ENCODE measurements around the gene CTNNA1. TPM values are rescaled to one million over a fixed set of nuclear protein-coding genes. Genes with fewer than 3 reads are reported as not detected.

Gene CTNNA1
- total RNA-seq, 1 experiment from 2014 or later: 734 TPM

DNA sequence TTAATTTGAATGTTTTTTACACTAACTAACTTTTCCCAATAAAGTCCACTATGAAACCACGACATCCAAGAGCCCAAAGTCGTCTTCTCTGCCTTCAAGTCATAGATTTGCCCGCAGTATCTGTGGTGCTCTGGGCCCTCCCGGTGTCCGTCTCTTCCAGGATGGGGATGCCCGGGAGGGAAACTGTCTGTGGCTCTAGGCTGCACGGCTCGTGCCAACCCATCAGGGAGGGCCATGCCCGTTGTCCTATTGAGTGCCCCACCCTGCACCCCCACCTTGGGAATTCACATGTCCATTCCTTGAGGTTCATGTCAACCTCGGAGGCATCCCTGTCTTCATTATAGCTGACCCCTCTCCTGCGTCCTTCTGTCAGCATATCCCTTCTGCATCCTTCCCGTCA is 181.7 kb downstream of the CTNNA1 start:
- H3K27me3 Mint-ChIP-seq (ENCODE audit: unreplicated experiment): no peaks in the 10 kb centered on the region
- CTCF ChIA-PET: no interaction called here
- peak overlapping the region; percentile 37 for H3K27ac Mint-ChIP-seq (ENCODE audit: unreplicated experiment)
- H3K36me3 Mint-ChIP-seq (ENCODE audit: insufficient read depth, unreplicated experiment): peaks cover 82% of the 10 kb centered on the region
- H3K9me3 Mint-ChIP-seq (ENCODE audit: low read depth, unreplicated experiment): no peaks in the 10 kb centered on the region
- TF ChIP-seq, protein P1, sequence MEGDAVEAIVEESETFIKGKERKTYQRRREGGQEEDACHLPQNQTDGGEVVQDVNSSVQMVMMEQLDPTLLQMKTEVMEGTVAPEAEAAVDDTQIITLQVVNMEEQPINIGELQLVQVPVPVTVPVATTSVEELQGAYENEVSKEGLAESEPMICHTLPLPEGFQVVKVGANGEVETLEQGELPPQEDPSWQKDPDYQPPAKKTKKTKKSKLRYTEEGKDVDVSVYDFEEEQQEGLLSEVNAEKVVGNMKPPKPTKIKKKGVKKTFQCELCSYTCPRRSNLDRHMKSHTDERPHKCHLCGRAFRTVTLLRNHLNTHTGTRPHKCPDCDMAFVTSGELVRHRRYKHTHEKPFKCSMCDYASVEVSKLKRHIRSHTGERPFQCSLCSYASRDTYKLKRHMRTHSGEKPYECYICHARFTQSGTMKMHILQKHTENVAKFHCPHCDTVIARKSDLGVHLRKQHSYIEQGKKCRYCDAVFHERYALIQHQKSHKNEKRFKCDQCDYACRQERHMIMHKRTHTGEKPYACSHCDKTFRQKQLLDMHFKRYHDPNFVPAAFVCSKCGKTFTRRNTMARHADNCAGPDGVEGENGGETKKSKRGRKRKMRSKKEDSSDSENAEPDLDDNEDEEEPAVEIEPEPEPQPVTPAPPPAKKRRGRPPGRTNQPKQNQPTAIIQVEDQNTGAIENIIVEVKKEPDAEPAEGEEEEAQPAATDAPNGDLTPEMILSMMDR (IDR thresholded peaks at IDR 0.05; ENCODE audit: unreplicated experiment): no peak
- no peak for DNase-seq
- no peak overlapping the region for H3K4me3 Mint-ChIP-seq (ENCODE audit: low read depth, unreplicated experiment)
- intact Hi-C loops (cut with micrococcal nuclease; ENCODE audit: unreplicated experiment): no loop called here
- BruUV-seq (replicated peaks): no TSS peak
- H3K4me1 Mint-ChIP-seq (ENCODE audit: low read depth, unreplicated experiment): no peaks in the 10 kb centered on the region

DNA sequence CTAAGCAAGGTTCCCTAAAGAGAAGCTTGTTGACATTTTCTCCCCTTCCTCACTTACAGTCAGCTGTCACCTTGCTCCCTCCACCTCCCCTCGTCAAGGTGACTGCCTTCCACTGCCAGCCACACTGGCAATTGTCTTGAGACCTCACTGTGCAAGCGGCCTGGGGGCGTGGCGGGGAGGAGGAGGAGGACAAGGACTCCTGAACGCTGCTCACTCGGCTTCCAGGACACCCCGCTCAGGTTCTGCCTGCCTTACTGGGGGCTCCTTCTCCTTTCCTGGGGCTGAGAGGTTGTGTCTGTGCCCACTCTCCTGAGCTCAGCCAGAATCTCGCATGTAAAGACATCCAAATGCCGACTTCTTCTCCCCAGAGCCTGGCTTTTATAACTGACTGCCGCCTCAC is 182.2 kb downstream of the CTNNA1 start:
- Mint-ChIP-seq H3K27ac (ENCODE audit: unreplicated experiment) (peak overlapping the region; percentile 37), H3K27me3 (ENCODE audit: unreplicated experiment) (no peaks in the 10 kb centered on the region), H3K9me3 (ENCODE audit: low read depth, unreplicated experiment) (no peaks in the 10 kb centered on the region), H3K4me1 (ENCODE audit: low read depth, unreplicated experiment) (no peaks in the 10 kb centered on the region), H3K36me3 (ENCODE audit: insufficient read depth, unreplicated experiment) (peaks cover 77% of the 10 kb centered on the region), H3K4me3 (ENCODE audit: low read depth, unreplicated experiment) (no peak overlapping the region)
- intact Hi-C loops (cut with micrococcal nuclease; ENCODE audit: unreplicated experiment): no loop called here
- TF ChIP-seq, protein P1 (IDR thresholded peaks at IDR 0.05; ENCODE audit: unreplicated experiment): no peak
- DNase-seq: no peak
- BruUV-seq (replicated peaks): no TSS peak
- CTCF ChIA-PET: no interaction called here

DNA sequence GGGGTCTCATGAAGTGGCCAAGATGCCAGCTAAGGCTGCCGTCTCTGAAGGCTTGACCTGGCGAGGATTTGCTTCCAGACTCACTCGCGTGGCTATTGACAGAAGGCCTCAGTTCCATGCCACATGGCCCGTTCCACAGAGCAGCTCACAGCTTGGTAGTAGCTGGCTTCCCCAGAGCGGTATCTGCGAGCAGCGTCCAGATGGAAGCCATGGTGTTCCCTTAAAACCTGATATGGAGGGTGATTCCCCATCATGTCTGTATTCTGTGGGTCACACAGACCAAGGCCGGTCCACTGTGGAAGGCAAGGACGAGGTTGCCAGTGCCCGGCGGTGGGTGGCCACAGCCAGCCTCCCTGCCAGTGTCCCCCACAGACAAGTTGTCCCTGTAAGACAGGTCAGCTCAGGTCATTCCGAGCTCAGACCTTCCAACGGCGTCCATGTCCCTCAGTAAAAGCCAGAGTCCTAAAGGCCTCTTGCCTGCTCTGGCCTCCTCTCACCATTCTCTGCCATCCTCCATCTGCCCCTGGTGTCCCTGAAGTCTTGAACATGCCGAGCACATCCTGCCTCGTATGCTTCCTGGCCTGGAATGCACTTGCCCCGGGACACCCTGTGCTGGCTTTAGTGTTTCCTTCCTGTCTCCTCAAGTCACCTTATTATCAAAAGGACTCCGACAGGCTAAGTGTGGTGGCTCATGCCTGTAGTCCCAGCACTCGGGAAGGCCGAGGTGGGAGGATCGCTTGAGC is 183.2 kb downstream of the CTNNA1 start:
- peaks cover 74% of the 10 kb centered on the region for H3K36me3 Mint-ChIP-seq (ENCODE audit: insufficient read depth, unreplicated experiment)
- TF ChIP-seq, protein P1 (IDR thresholded peaks at IDR 0.05; ENCODE audit: unreplicated experiment): no peak
- no peaks in the 10 kb centered on the region for H3K4me1 Mint-ChIP-seq (ENCODE audit: low read depth, unreplicated experiment)
- H3K27ac Mint-ChIP-seq (ENCODE audit: unreplicated experiment): peak overlapping the region; percentile 78
- CTCF ChIA-PET: interaction anchor here (0.6 kb wide), 2 partner anchors 86 to 261 kb away, joined by 3 to 4 read pairs; no protein-coding TSS in a partner anchor
- intact Hi-C loops (cut with micrococcal nuclease; ENCODE audit: unreplicated experiment): no loop called here
- H3K4me3 Mint-ChIP-seq (ENCODE audit: low read depth, unreplicated experiment): no peak overlapping the region
- BruUV-seq (replicated peaks): no TSS peak
- H3K27me3 Mint-ChIP-seq (ENCODE audit: unreplicated experiment): no peaks in the 10 kb centered on the region
- H3K9me3 Mint-ChIP-seq (ENCODE audit: low read depth, unreplicated experiment): no peaks in the 10 kb centered on the region
- no peak for DNase-seq

DNA sequence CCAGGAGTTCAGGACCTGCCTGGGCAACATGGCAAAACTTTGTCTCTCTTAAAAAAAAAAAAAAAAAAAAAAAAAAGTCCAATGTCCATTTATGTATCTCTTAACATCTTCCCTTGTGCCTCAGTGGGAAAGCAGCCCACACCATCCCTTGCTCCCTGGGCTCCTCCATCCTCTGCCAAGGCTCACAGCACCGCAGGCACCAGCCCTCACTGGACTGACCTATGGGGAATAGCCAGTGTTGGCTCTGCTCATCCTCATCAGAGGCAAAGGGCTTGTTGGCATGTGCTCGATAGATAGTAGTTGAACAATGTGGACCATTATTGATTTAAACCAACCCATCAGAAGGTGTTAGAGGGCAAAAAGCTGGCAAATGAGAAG is 183.7 kb downstream of the CTNNA1 start:
- Mint-ChIP-seq H3K9me3 (ENCODE audit: low read depth, unreplicated experiment) (no peaks in the 10 kb centered on the region), H3K4me1 (ENCODE audit: low read depth, unreplicated experiment) (no peaks in the 10 kb centered on the region), H3K27me3 (ENCODE audit: unreplicated experiment) (no peaks in the 10 kb centered on the region), H3K36me3 (ENCODE audit: insufficient read depth, unreplicated experiment) (peaks cover 73% of the 10 kb centered on the region), H3K4me3 (ENCODE audit: low read depth, unreplicated experiment) (no peak overlapping the region), H3K27ac (ENCODE audit: unreplicated experiment) (peak overlapping the region; percentile 78)
- TF ChIP-seq, protein P1 (IDR thresholded peaks at IDR 0.05; ENCODE audit: unreplicated experiment): no peak
- no TSS peak for BruUV-seq (replicated peaks)
- no peak for DNase-seq
- intact Hi-C loops (cut with micrococcal nuclease; ENCODE audit: unreplicated experiment): no loop called here
- CTCF ChIA-PET: no interaction called here

Data from Calu3 (cell line).